ENCODE measurements around the gene BACE1-AS. TPM values are rescaled to one million over a fixed set of nuclear protein-coding genes. Genes with fewer than 3 reads are reported as not detected.
"Not testable (repeated sequence)": the region's sequence is repeated elsewhere in the genome, so short reads cannot be mapped to it uniquely, and the experiment has no call there.

Gene BACE1-AS
- 6.0 TPM for polyA plus RNA-seq (2013, experiment 1 of 2; ENCODE audit: insufficient read length)
- polyA plus RNA-seq (2013, experiment 2 of 2; ENCODE audit: insufficient read length) = 5.6 TPM

- DNase-seq = no peak
Measured at GRCh38 chr11:117290809-117291396, at the start of gene BACE1-AS. Gene BACE1-AS, plus strand, starts transcription at chr11:117291346.

- no peak for DNase-seq
Measured at GRCh38 chr11:117248341-117248740, 42.8 kb upstream of the BACE1-AS start.

GRCh38 chr11:117249571-117249970 lies 41.6 kb upstream of the BACE1-AS start:
- DNase-seq = no peak

- DNase-seq = no peak
Measured at GRCh38 chr11:117251506-117251905, 39.6 kb upstream of the BACE1-AS start.

- DNase-seq = no peak
Measured at GRCh38 chr11:117255966-117256365, 35.2 kb upstream of the BACE1-AS start.

GRCh38 chr11:117256573-117256972 lies 34.6 kb upstream of the BACE1-AS start:
- DNase-seq = peak; percentile 75

GRCh38 chr11:117258576-117258975 lies 32.6 kb upstream of the BACE1-AS start:
- DNase-seq = no peak

- DNase-seq = peak; percentile 84
Measured at GRCh38 chr11:117259417-117259816, 31.7 kb upstream of the BACE1-AS start.

GRCh38 chr11:117264624-117265323 lies 26.4 kb upstream of the BACE1-AS start:
- DNase-seq = not testable (repeated sequence)

GRCh38 chr11:117265745-117266144 lies 25.4 kb upstream of the BACE1-AS start:
- no peak for DNase-seq

- no peak for DNase-seq
Measured at GRCh38 chr11:117269856-117270255, 21.3 kb upstream of the BACE1-AS start.

GRCh38 chr11:117271208-117271607 lies 19.9 kb upstream of the BACE1-AS start:
- DNase-seq = no peak

- not testable (repeated sequence) for DNase-seq
Measured at GRCh38 chr11:117272175-117272574, 19.0 kb upstream of the BACE1-AS start.

GRCh38 chr11:117273550-117274289 lies 17.4 kb upstream of the BACE1-AS start:
- DNase-seq = peak; percentile 91

- DNase-seq = no peak
Measured at GRCh38 chr11:117278347-117278746, 12.8 kb upstream of the BACE1-AS start.

- DNase-seq = no peak
Measured at GRCh38 chr11:117279711-117280376, 11.3 kb upstream of the BACE1-AS start.

- DNase-seq = peak; percentile 99
Measured at GRCh38 chr11:117281159-117281558, 10.0 kb upstream of the BACE1-AS start.

GRCh38 chr11:117281869-117282268 lies 9.3 kb upstream of the BACE1-AS start:
- no peak for DNase-seq

- DNase-seq = no peak
Measured at GRCh38 chr11:117282956-117283355, 8.2 kb upstream of the BACE1-AS start.

- no peak for DNase-seq
Measured at GRCh38 chr11:117284053-117284452, 7.1 kb upstream of the BACE1-AS start.

- no peak for DNase-seq
Measured at GRCh38 chr11:117286588-117286987, 4.6 kb upstream of the BACE1-AS start.

- no peak for DNase-seq
Measured at GRCh38 chr11:117287668-117288067, 3.5 kb upstream of the BACE1-AS start.

GRCh38 chr11:117289795-117290194 lies 1.4 kb upstream of the BACE1-AS start:
- no peak for DNase-seq
